K562 (cell line): ENCODE results near the gene SEC16A. TPM values are rescaled to one million over a fixed set of nuclear protein-coding genes. Genes with fewer than 3 reads are reported as not detected.

Experiments used
- ATAC-seq: fragments of 200-7000 bp; cut with Tn5 transposase; 3 replicates; pipeline ENCODE4 v1.9.1; 2020; ENCODE audit warnings: moderate library complexity
- BruUV-seq: library from RNA; stranded (reverse); fragments of 400-500 nt; replicated peaks from 2 replicates; lab custom pipeline; 2021; lab: Mats Ljungman, UMichigan
- CTCF ChIA-PET: fragments of 300-600 bp; formaldehyde crosslinking; extraction: SDS; loops from one replicate; lab custom pipeline; 2021; ENCODE audit warnings: low intra/inter-chr PET ratio; lab: Yijun Ruan, JAX
- POLR2A ChIA-PET: fragments of 300-600, 350-650 bp; sonication (Branson Sonifier 250); formaldehyde crosslinking; extraction: SDS; loops from one replicate; lab custom pipeline; 2021; ENCODE audit warnings: antibody characterized with exemption, inconsistent platforms; lab: Yijun Ruan, JAX
- DNase-seq, 4 experiments: peaks; one replicate each; pipeline versions ENCODE4 v3.0.0 to v3.0.0-alpha.2; 2011 to 2018; ENCODE audit warnings: low spot score in 3 of 4, mixed read lengths in 3 of 4; ENCODE audit errors: extremely low read depth in 1 of 4
- FAIRE-seq: peaks from 2 replicates; lab custom pipeline; 2011; peaks lifted over from hg19 to GRCh38; lab: Jason Lieb, UNC
- H2AFZ ChIP-seq: 2 replicates; pipeline ENCODE4 v1.6.0; 2011; ENCODE audit warnings: low read depth, low read length, control low read depth, inconsistent platforms
- H3K27ac ChIP-seq: fragments of 200-600 bp; 3 replicates; pipeline ENCODE4 v1.8.0; 2011; ENCODE audit warnings: low read depth, mild to moderate bottlenecking, control low read depth, inconsistent platforms, low read length, moderate library complexity, mixed read lengths; ENCODE audit errors: extremely low read depth
- H3K27me3 ChIP-seq, 2 experiments: fragments of 300-600 bp in 1 of 2; 2 replicates in 1 of 2; 3 replicates in 1 of 2; pipeline versions ENCODE4 v1.6.0 to v1.8.0; 2011; ENCODE audit warnings: inconsistent platforms in 2 of 2, low read length in 2 of 2, mild to moderate bottlenecking in 1 of 2, mixed read lengths in 1 of 2, moderate library complexity in 1 of 2; ENCODE audit not compliant: control insufficient read depth in 2 of 2, insufficient read depth in 2 of 2
- H3K36me3 ChIP-seq: fragments of 300-600 bp; 3 replicates; pipeline ENCODE4 v1.8.0; 2011; ENCODE audit warnings: mild to moderate bottlenecking, low read length, inconsistent platforms; ENCODE audit not compliant: control insufficient read depth, insufficient read depth
- H3K4me1 ChIP-seq, 2 experiments: fragments of 200-600 bp in 1 of 2; replicated peaks in 1 of 2; 2 replicates in 1 of 2; 3 replicates in 1 of 2; pipeline versions ENCODE4 v1.5.1 to v1.8.0; 2011; ENCODE audit warnings: inconsistent platforms in 2 of 2, low read length in 2 of 2, mild to moderate bottlenecking in 1 of 2, mixed read lengths in 1 of 2, moderate library complexity in 1 of 2; ENCODE audit not compliant: control insufficient read depth in 2 of 2, insufficient read depth in 2 of 2
- H3K4me2 ChIP-seq: 2 replicates; pipeline ENCODE4 v1.6.1; 2011; ENCODE audit warnings: low read length, control low read depth, inconsistent platforms, mixed read lengths; ENCODE audit not compliant: insufficient read depth
- H3K4me3 ChIP-seq: fragments of 200-600 bp; sonication (generic), shearing (Covaris generic); 2 replicates; pipeline ENCODE4 v1.5.1; 2016; ENCODE audit warnings: control low read depth, inconsistent platforms
- H3K79me2 ChIP-seq: fragments of 200-600 bp; 3 replicates; pipeline ENCODE4 v1.8.0; 2011; ENCODE audit warnings: low read length, inconsistent platforms; ENCODE audit not compliant: control insufficient read depth, insufficient read depth
- H3K9ac ChIP-seq, 2 experiments: 2 replicates each; pipeline versions ENCODE4 v1.6.0 to v1.6.1; 2011; ENCODE audit warnings: low read depth in 2 of 2, low read length in 2 of 2, control low read depth in 1 of 2, inconsistent platforms in 1 of 2, mild to moderate bottlenecking in 1 of 2, mixed read lengths in 1 of 2; ENCODE audit not compliant: insufficient read depth in 1 of 2
- H3K9me1 ChIP-seq: one replicate; pipeline ENCODE4 v1.6.0; 2011; ENCODE audit warnings: inconsistent platforms, mild to moderate bottlenecking, low read length, moderate library complexity; ENCODE audit not compliant: control insufficient read depth, insufficient read depth
- H3K9me3 ChIP-seq: replicated peaks from 2 replicates; pipeline ENCODE4 v1.5.1; 2011; ENCODE audit warnings: low read depth, low read length, inconsistent platforms; ENCODE audit not compliant: control insufficient read depth, insufficient read depth
- H4K20me1 ChIP-seq: replicated peaks from 2 replicates; pipeline ENCODE4 v1.6.1; 2011; ENCODE audit warnings: low read length, inconsistent platforms, mixed read lengths; ENCODE audit not compliant: control insufficient read depth, insufficient read depth
- WGBS: fragments of 100-300 bp; shearing (Covaris generic); methylation state at CpG from one replicate; pipeline ENCODE4 v1.1.6; 2016; ENCODE audit warnings: low coverage, mixed read lengths; ENCODE audit not compliant: insufficient coverage; ENCODE audit errors: missing lambda C conversion rate; 5-methylcytosine and 5-hydroxymethylcytosine counted together
- in situ Hi-C: fragments of 300-500 bp; cut with MboI; formaldehyde crosslinking; loops from 4 replicates; pipeline ENCODE4 v1.15.0; 2018; ENCODE audit warnings: inconsistent platforms, mixed read lengths
- intact Hi-C: fragments of 100-400 bp; cut with micrococcal nuclease; formaldehyde crosslinking; loops from 2 replicates; pipeline ENCODE4 v1.14.2; 2022
- polyA plus RNA-seq, 8 experiments: library from polyadenylated mRNA; depleted of rRNA in 4 of 8; stranded (reverse) in 5 of 8; unstranded in 3 of 8; fragments of >200 nt; fragmentation: Nextera tagmentation in 2 of 8; fragmentation: Illumina TruSeq in 1 of 8; extraction: Ambion mirVana in 2 of 8; extraction: Trizol in 1 of 8; gene quantifications; 2 replicates each; pipeline versions ENCODE4 v1.2.1 to v1.2.3, GENCODE V29; 2011 to 2014; ENCODE audit warnings: inconsistent platforms in 1 of 8, missing spikeins in 1 of 8
- total RNA-seq, 7 experiments: library from RNA; depleted of rRNA in 6 of 7; stranded (reverse); fragments of >200 nt in 6 of 7; fragmentation: Illumina TruSeq in 2 of 7; extraction: Trizol in 2 of 7; gene quantifications; 2 replicates each; pipeline versions ENCODE4 v1.2.1 to v1.2.3, GENCODE V29; 2011 to 2021; ENCODE audit warnings: low replicate concordance in 1 of 7
- TF ChIP-seq, protein P1 (sequence below): sonication (generic); formaldehyde crosslinking; IDR thresholded peaks from 2 replicates; pipeline ENCODE4 v1.8.0; 2022; ENCODE audit warnings: mild to moderate bottlenecking, missing genetic modification reagents
- TF ChIP-seq, protein P2 (sequence below): fragments of 450-650 bp; IDR thresholded peaks from 2 replicates; pipeline ENCODE4 v1.7.0; 2016; ENCODE audit warnings: borderline replicate concordance

The SEC16A gene
- total and polyA plus RNA-seq, 9 of the 15 experiments (the other 6 are each of a cell fraction or from before 2014, with no cell fraction given) = 8.3 to 62.8 (median 14.0) TPM

DNA sequence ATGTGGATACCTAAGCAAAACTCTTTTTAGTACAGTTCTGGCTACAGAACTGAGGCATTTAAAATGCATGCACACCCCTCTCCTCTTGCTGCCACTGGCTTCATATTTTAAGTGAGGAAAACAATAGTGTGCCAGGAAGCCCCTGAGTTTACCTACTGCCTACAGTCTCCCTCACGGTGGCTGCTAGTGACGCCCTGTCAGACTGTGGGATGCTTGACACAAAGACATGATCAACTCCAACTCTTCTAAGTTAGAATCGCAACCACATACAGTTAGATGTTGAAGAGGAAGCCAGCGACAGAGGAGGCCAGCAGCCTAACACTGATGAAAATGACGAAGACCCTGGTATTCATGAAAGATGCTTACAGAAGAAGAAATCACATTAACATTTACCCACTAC lies 1.3 kb downstream of the SEC16A start:
- H3K4me3 ChIP-seq = peak overlapping the region; percentile 97
- intact Hi-C loops = no loop called here
- TF ChIP-seq, protein P1, sequence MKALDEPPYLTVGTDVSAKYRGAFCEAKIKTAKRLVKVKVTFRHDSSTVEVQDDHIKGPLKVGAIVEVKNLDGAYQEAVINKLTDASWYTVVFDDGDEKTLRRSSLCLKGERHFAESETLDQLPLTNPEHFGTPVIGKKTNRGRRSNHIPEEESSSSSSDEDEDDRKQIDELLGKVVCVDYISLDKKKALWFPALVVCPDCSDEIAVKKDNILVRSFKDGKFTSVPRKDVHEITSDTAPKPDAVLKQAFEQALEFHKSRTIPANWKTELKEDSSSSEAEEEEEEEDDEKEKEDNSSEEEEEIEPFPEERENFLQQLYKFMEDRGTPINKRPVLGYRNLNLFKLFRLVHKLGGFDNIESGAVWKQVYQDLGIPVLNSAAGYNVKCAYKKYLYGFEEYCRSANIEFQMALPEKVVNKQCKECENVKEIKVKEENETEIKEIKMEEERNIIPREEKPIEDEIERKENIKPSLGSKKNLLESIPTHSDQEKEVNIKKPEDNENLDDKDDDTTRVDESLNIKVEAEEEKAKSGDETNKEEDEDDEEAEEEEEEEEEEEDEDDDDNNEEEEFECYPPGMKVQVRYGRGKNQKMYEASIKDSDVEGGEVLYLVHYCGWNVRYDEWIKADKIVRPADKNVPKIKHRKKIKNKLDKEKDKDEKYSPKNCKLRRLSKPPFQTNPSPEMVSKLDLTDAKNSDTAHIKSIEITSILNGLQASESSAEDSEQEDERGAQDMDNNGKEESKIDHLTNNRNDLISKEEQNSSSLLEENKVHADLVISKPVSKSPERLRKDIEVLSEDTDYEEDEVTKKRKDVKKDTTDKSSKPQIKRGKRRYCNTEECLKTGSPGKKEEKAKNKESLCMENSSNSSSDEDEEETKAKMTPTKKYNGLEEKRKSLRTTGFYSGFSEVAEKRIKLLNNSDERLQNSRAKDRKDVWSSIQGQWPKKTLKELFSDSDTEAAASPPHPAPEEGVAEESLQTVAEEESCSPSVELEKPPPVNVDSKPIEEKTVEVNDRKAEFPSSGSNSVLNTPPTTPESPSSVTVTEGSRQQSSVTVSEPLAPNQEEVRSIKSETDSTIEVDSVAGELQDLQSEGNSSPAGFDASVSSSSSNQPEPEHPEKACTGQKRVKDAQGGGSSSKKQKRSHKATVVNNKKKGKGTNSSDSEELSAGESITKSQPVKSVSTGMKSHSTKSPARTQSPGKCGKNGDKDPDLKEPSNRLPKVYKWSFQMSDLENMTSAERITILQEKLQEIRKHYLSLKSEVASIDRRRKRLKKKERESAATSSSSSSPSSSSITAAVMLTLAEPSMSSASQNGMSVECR (CRISPR knock-in tag) = 0 out of 2 replicates have a peak, but pooled peaks have one; percentile 42
- TF ChIP-seq, protein P2, sequence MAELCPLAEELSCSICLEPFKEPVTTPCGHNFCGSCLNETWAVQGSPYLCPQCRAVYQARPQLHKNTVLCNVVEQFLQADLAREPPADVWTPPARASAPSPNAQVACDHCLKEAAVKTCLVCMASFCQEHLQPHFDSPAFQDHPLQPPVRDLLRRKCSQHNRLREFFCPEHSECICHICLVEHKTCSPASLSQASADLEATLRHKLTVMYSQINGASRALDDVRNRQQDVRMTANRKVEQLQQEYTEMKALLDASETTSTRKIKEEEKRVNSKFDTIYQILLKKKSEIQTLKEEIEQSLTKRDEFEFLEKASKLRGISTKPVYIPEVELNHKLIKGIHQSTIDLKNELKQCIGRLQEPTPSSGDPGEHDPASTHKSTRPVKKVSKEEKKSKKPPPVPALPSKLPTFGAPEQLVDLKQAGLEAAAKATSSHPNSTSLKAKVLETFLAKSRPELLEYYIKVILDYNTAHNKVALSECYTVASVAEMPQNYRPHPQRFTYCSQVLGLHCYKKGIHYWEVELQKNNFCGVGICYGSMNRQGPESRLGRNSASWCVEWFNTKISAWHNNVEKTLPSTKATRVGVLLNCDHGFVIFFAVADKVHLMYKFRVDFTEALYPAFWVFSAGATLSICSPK = no peak
- TF ChIP-seq, all 486 proteins: peak for 1
- ATAC-seq = no peak
- H3K27ac ChIP-seq = peak overlapping the region; percentile 18; the same call in 1 of the 3 replicates
- H3K4me1 ChIP-seq = peaks cover 17 to 35% of the 10 kb centered on the region in 2 experiments
- peaks cover 35% of the 10 kb centered on the region for H4K20me1 ChIP-seq
- peak overlapping the region; percentile 97 for H3K4me2 ChIP-seq
- WGBS = 8% methylated on average over 5 of the region's 5 CpGs
- no peak overlapping the region for H2AFZ ChIP-seq
- H3K36me3 ChIP-seq = peaks cover 38% of the 10 kb centered on the region; the same call in 2 of the 3 replicates
- BruUV-seq = no TSS peak
- POLR2A ChIA-PET = interaction anchor here (3.8 kb wide), 1 partner anchor 11 kb away, joined by 17 read pairs; no protein-coding TSS in a partner anchor
- DNase-seq = no peak
- peaks cover 0 to 2% of the 10 kb centered on the region in 2 experiments; a peak in 1 of 5 replicates for H3K27me3 ChIP-seq
- CTCF ChIA-PET = no interaction called here
- no peaks in the 10 kb centered on the region for H3K9me3 ChIP-seq
- FAIRE-seq = peak; percentile 37
- peaks cover 58% of the 10 kb centered on the region for H3K79me2 ChIP-seq
- H3K9me1 ChIP-seq = no peaks in the 10 kb centered on the region
- in situ Hi-C loops = no loop called here
- peak overlapping the region; percentile 79 to 98; a peak in 3 of 4 replicates for H3K9ac ChIP-seq
